ENCODE measurements around the gene TOM1. TPM values are rescaled to one million over a fixed set of nuclear protein-coding genes. Genes with fewer than 3 reads are reported as not detected.

TOM1 gene
- total RNA-seq, 1 experiment from 2014 or later = 22.3 TPM

DNA sequence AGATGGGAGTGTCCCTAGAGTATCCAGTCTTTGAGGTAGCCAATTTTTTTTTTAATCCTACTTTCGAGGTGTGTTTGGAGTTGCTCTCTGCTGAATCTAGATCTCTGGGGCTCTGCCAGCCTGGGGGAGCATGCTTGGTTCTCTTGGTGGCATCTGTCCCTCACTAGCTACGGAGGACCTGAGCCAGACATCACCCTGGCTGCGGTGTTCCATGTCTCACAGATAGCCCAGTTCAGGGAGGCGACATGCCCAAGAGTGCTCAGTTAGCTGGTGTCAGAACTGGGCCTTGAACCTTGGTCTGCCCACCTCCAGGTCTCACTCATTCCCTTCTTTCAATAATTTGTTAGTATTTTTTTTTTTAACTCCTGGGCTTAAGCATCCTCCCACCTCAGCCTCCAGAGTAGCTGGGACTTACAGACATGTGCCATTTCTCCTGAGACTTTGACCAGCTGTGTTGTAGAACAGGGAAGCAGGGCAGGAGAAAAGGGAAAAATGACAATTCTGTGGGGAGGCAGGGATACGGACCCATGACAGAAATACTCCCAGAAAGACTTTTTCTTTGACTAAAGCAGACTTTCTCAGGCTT is 81.8 kb downstream of the TOM1 start:
- Histone ChIP-seq H3K27me3 (ENCODE audit: insufficient read depth, low read length) (no peaks in the 10 kb centered on the region), H3K14ac (ENCODE audit: insufficient read depth, low read length) (peak overlapping the region; percentile 89; the same call in 1 of the 2 replicates), H2BK5ac (ENCODE audit: insufficient read length, low read length) (no peak overlapping the region), H4K8ac (replicated peaks; ENCODE audit: insufficient read length, low read depth, low read length) (no peak overlapping the region), H4K20me1 (ENCODE audit: control insufficient read depth, insufficient read depth, insufficient read length) (no peaks in the 10 kb centered on the region), H3K18ac (ENCODE audit: insufficient read length, low read depth, low read length) (peak overlapping the region; percentile 28), H2AK5ac (ENCODE audit: insufficient read length, low read length) (no peak overlapping the region), H3K4ac (ENCODE audit: low read depth, low read length) (no peak overlapping the region), H3K23ac (ENCODE audit: insufficient read length, low read depth, low read length) (no peak overlapping the region), H2BK15ac (ENCODE audit: low read depth, low read length) (no peak overlapping the region), H3K27ac (ENCODE audit: insufficient read length, low read depth, low read length) (no peak overlapping the region), H3K4me2 (ENCODE audit: insufficient read depth, insufficient read length, low read length) (peak overlapping the region; percentile 87), H2BK20ac (ENCODE audit: low read depth, low read length, poor library complexity, severe bottlenecking) (no peak overlapping the region), H3K23me2 (ENCODE audit: insufficient read length, low read depth, low read length, poor library complexity, severe bottlenecking) (peaks cover 7% of the 10 kb centered on the region), H2BK120ac (ENCODE audit: low read depth, low read length, poor library complexity, severe bottlenecking) (no peak overlapping the region), H2BK12ac (ENCODE audit: insufficient read length, low read depth, low read length) (no peak overlapping the region), H3K9me3 (ENCODE audit: control insufficient read depth, low read depth, low read length) (no peaks in the 10 kb centered on the region), H3K56ac (ENCODE audit: insufficient read length, low read depth, low read length) (no peak overlapping the region), H2AFZ (ENCODE audit: low read length) (no peak overlapping the region), H3K9ac (ENCODE audit: extremely low read depth, insufficient read length, low read length) (peak overlapping the region; percentile 70), H3K79me2 (ENCODE audit: insufficient read depth, low read length) (no peaks in the 10 kb centered on the region), H4K5ac (ENCODE audit: insufficient read length, low read depth, low read length) (no peak overlapping the region), H4K91ac (ENCODE audit: insufficient read length, low read depth, low read length) (no peak overlapping the region), H3K4me1 (ENCODE audit: insufficient read depth, low read length) (peaks cover 4% of the 10 kb centered on the region; the same call in 1 of the 2 replicates), H3K79me1 (ENCODE audit: insufficient read depth, low read depth, low read length, poor library complexity, severe bottlenecking) (no peaks in the 10 kb centered on the region), H3T11ph (ENCODE audit: low read length) (no peak overlapping the region)
- WGBS (ENCODE audit: extremely low coverage, insufficient read length, low lambda C conversion rate) = no CpG with 5 or more reads among the region's 5 CpGs
- H3K4me1 Mint-ChIP-seq = peaks cover 45 to 51% of the 10 kb centered on the region in 2 experiments
- H3K9me3 Mint-ChIP-seq = no peaks in the 10 kb centered on the region; a peak in 1 of 5 replicates
- DNase-seq = no peak
- H3K27me3 Mint-ChIP-seq (ENCODE audit: low read depth) = peaks cover 1% of the 10 kb centered on the region; the same call in 1 of the 2 replicates
- H3K27ac Mint-ChIP-seq = peak overlapping the region in 2 of 3 experiments; percentile 35 to 72; a peak in 2 of 7 replicates
- no peak for TF ChIP-seq CTCF (conservative IDR thresholded peaks at IDR 0.05)
- peaks cover 2 to 27% (median 3%) of the 10 kb centered on the region in 3 experiments; a peak in 5 of 7 replicates for H3K36me3 Mint-ChIP-seq (ENCODE audit: insufficient read depth in 1 of 3, low read depth in 3 of 3)
- H3K4me3 Mint-ChIP-seq = peak overlapping the region; percentile 66 to 82
